Stimulated activated CD4-positive, alpha-beta T cell treated with anti-CD3 and anti-CD28 coated beads, TNF-alpha, amount 100 ng/mL, for 48 hours (primary cell): ENCODE data around the gene KLHL17.

Experiments used
- DNase-seq, 3 donors: peaks; one replicate each; pipeline ENCODE4 v3.0.0-alpha.2; 2020; ENCODE audit warnings: low read depth in 3 of 3

The KLHL17 gene

DNA sequence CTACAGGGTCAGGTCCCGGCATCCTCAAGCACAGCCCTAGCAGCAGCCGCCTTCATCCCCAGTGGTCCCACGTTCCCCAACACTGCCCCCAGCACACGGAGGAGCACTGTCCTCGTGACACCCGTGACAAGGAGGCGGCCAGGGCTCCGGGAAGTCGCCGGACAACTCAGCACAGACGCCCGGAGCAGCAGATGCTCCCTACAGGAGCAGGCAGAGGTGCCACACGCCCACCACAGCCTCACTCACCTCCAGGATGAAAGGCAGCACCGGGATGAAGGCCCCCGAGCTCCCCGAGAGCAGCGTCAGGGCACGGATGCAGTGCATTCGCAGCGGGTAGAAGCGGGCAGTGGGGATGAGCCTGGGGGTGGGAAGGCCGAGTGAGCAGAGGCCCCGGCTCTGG lies 9.5 kb upstream of the KLHL17 start:
- no peak for DNase-seq

DNA sequence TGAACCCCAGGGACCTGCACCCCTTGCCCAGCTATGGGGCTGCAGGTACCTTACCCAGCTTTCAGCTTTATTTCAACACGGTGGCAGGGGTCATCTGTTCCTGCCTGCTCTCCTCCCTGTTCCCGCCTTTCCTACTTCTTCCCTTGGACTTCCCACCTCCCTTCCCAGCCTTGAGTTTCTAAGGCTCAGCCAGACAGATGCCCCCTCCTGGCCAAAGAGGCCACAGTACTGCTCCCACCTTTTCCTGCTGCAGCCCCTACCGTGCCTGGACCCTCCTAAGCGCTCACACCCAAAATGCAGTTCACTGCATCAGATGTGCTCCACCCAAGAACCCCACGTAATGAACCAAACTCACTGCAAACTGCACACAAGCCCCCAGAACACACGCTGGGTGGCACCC lies 9.0 kb upstream of the KLHL17 start:
- DNase-seq, result no peak

DNA sequence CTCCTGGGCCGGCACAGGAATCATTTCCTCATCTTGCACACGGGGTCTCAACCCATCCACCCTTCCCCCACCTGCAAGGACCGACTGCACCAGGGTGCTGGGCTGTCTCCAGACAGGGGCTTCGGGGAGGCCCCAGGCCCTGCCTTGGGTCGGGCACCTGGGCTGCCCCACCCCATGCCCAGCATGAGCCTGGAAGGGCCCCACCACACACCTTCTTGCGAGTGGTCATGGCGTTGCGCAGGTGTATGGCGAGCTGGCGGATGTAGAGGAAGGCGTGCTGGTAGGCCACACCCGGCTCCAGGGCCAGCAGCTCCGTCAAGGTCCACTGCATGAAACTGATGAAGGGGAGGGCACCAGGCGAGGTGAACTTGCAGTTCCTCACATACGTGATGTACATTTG lies 8.2 kb upstream of the KLHL17 start:
- DNase-seq, result no peak

DNA sequence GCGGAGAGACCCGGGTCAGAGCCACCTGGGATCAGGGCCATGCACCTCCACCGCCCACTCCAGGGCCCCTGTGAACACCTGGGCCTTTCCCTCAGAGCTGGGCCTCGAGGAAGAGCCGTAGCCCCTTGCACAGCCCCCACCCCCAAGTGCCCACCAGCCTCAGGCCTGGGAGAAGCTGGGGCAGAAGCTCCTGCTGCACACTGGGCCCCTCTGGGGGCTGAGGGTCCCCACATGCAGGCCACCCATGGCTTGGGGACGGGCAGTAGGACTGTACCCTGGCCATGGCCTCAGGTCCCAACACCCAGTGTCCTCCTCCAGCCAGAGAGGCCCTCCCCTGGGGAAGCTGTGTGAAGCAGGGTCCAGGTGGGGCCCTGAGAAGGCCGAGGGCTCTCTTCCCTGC lies 7.8 kb upstream of the KLHL17 start:
- DNase-seq, result no peak

DNA sequence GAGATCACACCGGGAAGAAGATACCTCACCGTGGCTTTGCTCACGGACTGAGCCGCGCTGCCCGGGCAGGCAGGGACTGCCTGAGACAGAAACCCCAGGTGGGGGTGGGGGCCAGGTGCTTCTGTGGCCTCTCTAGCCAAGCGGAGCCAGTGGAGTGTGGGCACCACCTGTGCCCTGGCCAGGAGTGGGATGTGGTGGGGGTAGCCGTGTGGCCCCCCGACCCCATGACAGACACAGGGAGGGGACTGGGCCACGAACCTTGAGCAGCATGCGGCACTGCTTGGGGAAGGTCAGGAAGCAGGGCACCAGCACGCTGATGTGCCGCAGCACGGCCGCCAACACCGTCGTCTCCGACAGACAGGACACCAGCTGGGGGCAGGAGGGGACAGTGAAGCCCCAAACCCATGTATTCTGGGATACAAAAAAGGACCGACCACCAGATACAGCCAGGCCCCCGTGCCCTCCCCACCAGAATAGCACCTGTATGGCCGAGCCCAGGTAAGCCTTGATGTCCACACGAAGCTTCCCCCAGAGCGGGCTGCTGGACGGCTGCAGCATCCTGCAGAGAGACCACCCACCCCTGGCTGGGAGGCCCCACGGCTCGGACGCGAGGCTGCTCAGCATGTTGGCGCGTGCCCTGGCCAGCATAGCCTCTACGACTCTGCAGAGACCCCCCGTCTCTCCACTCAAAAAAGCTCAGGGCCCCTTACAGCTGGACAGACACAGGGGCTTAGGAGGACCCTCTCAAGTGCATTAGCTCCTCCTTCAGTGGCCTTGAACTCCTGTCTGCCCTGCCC lies 6.7 kb upstream of the KLHL17 start:
- no peak for DNase-seq

DNA sequence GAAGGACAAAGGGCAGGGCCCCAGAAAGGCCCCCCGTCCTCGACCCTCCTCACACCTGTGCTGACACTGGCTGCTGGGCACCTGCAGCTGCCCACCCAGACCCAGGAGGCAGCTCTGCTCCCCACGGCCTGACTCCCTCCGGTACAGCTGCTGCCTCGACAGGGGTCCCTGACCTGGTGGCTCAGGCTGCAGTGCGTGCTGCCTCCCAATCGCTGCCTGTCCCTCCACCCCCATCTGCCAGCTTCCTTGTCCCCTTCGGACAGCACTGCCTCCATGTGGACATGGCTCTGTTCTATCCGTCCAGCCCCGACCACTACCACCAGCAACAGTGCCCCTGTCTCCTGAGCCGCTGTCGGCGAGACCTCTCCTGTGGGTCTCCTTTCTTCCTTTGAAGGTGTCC lies 5.5 kb upstream of the KLHL17 start:
- DNase-seq, result no peak

DNA sequence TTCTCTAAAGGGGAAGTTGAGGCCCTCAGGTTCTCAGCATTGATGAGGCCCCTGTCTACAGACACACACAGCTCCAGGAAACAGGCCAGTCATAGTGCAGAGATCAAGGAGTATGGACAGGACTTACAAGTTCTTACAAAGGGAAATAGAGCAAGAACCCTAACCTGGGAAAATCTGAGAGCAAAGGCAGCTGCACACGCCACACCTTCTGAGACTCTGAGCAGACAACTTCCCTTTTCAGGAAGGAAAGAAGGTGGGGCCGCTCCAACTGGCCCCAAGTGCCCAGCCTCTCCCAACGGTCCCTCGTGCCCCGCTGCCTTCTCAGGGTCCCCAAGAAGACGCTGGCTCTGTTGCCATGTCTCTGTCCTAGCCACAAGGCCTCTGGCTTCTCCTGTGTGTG lies 4.9 kb upstream of the KLHL17 start:
- DNase-seq, result no peak

DNA sequence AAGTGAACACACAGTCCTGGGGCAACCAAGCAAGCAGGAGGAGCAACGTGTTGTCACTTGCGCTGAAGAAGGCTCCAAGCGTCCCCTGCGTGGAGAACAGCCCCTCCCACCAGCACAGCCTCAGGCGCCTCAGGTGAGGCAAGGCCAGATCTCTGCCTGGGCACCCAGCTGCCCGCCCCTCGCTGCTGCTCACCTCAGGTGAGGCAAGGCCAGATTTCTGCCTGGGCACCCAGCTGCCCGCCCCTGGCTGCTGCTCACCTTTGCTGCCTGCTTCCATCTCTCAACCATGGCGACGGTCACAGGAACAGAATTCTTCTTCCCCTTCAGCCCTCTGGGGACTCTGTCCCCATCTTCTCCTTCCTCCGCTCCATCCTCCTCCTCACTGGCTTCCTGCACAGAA lies 3.7 kb upstream of the KLHL17 start:
- no peak for DNase-seq

DNA sequence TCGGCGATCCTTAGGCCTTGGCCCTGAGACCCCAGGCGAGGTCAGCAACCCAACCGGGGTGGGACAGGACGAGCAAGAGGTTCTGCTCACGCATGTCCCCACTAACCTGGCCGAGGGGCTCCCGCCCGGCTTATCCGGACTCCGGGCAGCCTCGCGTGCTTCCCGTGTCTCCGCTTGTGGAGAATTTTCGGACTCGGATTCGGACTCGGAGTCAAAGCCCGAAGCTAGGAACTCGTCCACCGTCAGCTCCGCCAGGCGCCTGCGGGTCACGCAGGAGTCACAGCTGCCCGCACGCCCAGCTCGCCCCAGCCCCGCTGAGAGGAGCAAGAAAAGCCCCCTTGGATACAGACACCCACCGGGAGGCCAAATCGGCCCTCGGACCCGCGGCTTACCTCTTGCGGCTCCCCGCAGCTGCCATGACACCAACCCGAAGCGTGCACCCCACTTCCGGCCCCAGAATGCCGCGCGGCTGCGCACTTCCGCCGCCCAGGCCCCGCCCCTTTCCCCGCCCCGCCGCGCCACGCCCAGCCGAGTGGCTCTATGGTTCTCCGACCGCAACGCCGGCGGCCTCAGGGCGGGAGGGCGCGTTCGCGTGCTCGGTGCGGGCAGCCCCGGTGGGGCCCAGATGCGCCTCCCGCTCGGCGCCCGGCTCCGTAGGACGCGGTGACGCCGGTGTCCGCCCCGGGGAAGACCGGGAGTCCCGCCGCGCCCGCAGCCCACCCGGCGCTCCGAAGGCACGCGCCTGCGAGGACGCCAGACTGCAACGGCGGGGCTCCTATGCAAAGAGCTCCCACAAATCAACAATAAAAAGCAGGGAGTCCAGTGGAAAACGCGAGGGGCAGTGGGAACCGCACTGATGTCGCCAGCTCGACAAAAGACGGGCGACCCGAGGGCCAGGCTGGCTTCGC lies 1.3 kb upstream of the KLHL17 start, which contains the start of gene NOC2L:
Gene NOC2L, minus strand, starts transcription at position 434 of the 908 bp plus-strand sequence. Its CDS starts 16 bp downstream, at position 418.
- peak; percentile 93 to 98 (median 98) for DNase-seq

DNA sequence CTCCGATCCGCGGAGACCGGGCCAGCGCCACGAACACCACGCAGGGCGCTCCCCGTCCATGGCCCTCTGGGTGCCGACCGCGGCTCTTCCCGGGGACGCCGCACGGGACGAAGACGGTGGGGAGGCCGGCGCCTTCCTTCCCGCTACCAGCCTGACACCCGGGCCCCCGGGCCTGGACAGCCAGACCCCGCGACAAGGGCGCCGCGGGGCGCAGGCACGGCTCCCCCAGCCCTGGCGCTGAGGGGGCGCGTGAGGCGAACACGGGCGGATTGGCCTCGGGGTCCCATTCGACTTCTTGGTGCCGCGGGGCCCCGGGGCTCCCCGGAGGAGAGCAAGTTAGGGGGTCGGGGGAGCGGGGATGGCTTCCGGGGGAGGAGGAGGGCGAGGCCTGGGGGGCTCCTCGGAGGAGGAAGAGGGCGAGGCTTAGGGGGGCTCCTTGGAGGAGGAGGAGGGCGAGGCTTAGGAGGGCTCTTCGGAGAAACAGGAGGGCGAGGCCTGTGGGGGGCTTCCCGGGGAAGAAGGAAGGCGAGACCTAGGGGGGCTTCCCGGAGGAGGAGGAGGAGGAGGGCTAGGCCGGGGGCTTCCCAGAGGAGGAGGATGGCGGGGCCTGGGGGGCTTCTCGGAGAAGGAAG lies 537 bp upstream of the KLHL17 start:
- DNase-seq, result no peak

DNA sequence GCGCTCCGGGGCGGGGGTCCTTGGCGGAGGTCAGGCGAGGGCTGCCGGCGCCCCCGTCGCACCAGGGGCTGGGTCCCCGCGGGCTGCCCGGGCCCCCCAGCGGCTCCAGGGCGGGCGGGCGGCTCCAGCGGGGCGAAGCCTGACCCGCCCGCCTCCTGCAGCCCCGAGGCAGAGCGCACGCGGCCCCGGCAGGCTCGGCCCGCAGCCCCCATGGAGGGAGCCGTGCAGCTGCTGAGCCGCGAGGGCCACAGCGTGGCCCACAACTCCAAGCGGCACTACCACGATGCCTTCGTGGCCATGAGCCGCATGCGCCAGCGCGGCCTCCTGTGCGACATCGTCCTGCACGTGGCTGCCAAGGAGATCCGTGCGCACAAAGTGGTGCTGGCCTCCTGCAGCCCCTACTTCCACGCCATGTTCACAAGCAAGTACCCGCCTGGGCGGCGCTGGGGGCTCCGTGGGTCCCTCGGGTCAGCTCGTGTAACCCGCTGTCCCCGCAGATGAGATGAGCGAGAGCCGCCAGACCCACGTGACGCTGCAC lies 817 bp downstream of the KLHL17 start:
- no peak for DNase-seq

DNA sequence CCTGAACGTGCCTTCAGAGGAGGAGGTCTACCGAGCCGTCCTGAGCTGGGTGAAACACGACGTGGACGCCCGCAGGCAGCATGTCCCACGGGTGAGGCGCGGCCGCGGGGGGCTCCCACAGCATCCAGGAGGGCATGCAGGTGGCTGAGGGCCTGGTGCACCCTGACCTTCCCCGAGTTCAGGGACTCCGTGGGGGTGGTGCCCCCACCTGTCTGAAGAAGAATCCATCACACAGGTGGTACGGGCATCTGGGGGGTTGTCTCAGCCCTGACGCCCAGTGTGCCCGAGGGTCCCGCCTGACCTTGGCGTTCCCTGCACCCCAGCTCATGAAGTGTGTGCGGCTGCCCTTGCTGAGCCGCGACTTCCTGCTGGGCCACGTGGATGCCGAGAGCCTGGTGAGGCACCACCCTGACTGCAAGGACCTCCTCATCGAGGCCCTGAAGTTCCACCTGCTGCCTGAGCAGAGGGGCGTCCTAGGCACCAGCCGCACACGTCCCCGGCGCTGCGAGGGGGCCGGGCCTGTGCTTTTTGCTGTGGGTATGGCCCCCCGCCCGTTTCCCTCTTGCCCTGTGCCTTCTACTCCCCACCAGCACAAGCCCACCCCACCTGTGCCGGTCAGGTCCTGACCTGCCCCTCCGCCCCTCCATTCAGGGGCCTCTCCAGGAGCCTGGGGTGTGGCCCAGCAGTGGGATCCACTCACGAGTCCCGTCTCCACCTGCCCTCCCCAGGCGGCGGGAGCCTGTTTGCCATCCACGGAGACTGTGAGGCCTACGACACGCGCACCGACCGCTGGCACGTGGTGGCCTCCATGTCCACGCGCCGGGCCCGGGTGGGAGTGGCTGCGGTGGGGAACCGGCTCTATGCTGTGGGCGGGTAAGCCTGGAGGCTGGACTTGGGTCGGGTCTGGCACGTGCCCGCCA lies 2.3 kb downstream of the KLHL17 start:
- DNase-seq, result no peak

DNA sequence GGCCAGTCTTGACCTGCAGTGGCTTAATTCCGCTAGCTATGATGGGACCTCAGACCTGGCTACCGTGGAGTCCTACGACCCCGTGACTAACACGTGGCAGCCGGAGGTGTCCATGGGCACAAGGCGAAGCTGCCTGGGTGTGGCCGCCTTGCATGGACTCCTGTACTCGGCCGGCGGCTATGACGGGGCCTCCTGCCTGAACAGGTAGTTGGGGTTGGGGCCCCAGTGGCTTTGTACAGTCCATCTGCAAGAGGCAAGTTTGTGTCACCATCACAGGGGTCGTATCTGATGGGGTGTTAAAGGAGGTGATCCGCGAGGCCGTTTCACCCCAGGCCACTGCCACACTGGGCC lies 2.9 kb downstream of the KLHL17 start:
- DNase-seq, result no peak

DNA sequence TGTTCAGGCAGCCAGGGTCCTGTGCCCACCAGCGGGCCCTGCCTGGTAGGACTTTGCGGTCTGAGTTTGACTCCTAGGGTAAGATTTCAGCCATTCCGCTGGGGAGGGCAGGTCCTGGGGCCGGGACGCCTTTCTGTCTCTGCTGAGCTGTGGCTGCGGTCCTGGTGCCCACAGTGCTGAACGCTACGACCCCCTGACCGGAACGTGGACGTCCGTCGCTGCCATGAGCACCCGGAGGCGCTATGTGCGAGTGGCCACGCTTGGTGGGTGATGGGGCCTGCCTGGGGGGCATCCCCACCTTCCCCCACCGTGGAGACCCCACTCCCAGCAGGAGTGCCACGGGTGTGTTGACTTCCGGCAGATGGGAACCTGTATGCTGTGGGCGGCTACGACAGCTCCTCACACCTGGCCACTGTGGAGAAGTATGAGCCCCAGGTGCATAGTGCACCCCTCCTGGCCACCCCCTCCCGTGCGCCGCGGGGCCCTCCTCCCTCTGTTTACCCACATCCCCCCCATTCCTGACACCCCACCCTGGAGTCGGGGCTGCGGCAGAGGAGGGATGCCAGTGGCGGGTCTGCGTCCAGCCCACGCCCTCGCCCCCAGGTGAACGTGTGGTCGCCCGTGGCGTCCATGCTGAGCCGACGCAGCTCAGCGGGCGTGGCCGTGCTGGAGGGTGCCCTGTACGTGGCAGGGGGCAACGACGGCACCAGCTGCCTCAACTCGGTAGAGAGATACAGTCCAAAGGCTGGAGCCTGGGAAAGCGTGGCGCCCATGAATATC lies 3.6 kb downstream of the KLHL17 start:
- DNase-seq, result no peak

DNA sequence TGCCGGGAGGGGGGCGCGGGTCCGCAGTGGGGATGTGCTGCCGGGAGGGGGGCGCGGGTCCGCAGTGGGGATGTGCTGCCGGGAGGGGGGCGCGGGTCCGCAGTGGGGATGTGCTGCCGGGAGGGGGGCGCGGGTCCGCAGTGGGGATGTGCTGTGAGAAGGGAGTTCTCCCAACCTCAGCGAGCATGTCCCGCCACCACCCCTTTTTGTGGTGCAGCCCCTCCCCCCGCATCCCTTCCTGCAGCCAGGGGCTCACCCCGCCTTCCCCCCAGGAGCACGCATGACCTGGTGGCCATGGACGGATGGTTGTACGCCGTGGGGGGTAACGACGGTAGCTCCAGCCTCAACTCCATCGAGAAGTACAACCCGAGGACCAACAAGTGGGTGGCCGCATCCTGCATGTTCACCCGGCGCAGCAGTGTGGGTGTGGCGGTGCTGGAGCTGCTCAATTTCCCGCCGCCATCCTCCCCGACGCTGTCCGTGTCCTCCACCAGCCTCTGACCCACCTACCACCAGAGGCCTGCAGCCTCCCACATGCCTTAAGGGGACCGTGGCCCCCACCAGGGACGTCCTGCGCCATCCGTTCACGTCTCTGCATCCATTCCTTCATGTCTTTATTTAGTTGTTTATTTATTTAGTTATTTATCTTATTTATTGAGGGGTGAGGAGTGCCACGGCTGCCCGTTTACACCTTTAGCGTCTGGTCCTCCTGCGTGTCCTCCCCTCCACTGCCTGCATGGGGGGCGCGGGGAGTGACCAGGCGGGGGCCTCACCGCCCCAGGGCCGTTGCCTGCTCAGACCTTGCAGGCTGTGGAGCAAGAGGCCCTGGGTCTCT lies 4.5 kb downstream of the KLHL17 start:
- no peak for DNase-seq

DNA sequence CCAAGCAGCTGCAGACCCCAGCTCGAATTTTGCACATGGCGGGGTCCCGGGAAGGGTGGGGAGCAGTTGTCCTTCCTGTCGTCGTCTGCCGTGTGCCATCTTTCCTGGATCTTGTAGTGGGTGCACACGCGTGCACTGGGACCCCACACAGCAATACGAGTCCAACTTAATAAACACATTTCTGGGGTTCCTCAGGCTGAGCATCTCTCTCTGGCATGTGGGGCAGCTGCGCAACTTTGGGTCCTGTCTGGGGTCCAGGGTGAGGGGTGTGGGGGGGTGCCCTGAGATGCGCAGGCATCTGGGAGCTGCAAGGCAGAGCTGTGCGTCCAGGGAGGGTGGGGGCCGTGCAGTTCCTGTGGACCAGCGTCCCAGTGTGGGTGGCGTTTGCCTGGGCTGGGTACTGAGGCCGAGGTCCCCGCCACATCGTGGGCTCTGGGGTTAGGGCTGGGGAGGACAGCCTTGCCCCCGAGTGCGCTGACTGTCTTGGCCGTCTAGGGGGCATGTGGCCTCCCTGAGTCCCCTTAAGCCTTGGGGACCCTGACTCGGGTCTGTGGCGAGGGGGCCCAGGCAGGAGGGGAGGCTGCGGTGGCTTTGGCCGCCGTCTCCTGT lies 5.2 kb downstream of the KLHL17 start:
- DNase-seq, result no peak

DNA sequence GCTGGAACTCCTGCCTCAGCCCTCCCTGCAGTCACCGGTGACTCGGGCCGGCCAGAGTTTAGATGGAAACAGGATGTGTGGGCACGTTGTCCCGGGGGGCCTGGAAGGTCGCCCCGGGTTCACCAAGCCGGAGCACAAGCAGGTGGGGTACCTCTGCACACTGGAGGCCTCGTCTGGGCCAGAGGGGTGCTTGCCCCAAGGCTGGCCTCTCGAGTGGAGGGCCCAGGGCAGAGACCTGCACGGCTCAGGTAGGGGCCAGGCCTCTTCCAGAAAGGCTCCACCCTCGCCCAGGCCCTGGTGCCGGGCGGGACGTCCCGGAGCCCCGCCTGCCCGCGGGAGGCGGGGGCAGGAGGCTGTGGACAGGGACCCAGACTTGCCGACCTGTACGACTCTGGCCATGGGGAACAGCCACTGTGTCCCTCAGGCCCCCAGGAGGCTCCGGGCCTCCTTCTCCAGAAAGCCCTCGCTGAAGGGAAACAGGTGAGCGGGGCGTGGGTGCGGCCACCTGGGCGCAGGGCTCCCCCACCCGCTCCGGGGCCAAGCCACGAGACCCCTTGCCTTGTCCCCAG lies 5.8 kb downstream of the KLHL17 start, which contains the start of gene PLEKHN1:
Gene PLEKHN1, plus strand, starts transcription at position 348 of the 569 bp plus-strand sequence. Its CDS starts 50 bp downstream, at position 398.
- no peak for DNase-seq

DNA sequence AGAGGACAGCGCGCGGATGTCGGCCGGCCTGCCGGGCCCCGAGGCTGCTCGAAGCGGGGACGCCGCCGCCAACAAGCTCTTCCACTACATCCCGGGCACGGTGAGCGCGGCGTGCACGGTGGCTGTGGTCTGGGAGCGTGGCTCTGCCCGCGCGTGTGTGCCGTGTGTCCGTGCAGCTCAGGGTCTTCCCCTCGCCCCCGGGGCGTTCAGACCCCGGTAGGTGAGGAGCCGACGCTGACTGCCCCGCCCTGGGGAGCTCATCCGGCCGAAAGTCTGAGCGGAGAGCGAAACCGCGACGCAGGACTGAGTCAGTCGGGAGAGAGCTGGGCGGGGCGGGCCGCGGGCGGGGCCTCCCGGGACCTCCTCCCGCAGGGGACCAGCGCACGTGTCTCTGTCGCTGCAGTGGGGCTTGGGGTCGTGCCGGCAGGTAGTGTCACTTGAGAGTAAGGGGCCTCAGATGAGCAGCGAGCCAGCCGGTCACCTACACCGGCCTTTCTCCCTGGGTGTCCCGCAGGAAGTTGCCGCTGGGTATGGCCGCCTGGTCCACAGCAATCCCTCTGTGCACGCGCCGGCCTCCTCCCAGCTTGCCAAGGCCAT lies 6.4 kb downstream of the KLHL17 start:
- DNase-seq, result peak; percentile 64 to 86 (median 66)
